GM23338 (cell line): ENCODE results near the gene PLBD2. TPM values are rescaled to one million over a fixed set of nuclear protein-coding genes. Genes with fewer than 3 reads are reported as not detected.

Experiments used
- ATAC-seq: fragments of 200-7000 bp; cut with Tn5 transposase; 3 replicates; pipeline ENCODE4 v1.9.1; 2020
- DNase-seq: peaks from one replicate; pipeline ENCODE4 v3.0.0-alpha.2; 2015; ENCODE audit warnings: low spot score
- H2AFZ ChIP-seq: fragments of 200-600 bp; sonication (generic); 2 replicates; pipeline ENCODE4 v1.8.0; 2016; ENCODE audit warnings: antibody characterized with exemption, mild to moderate bottlenecking, moderate library complexity
- H3F3A ChIP-seq: fragments of 200-600 bp; sonication (generic); replicated peaks from 2 replicates; pipeline ENCODE4 v1.8.0; 2017; ENCODE audit warnings: antibody characterized with exemption, mixed run types, low read depth
- H3K27ac ChIP-seq: fragments of 200-600 bp; sonication (generic); 2 replicates; pipeline ENCODE4 v1.6.1; 2016; ENCODE audit warnings: low read depth
- H3K27me3 ChIP-seq: fragments of 200-600 bp; sonication (generic); 2 replicates; pipeline ENCODE4 v1.8.0; 2016; ENCODE audit warnings: mild to moderate bottlenecking, mixed run types, moderate library complexity; ENCODE audit not compliant: insufficient read depth
- H3K36me3 ChIP-seq: fragments of 200-600 bp; sonication (generic); 2 replicates; pipeline ENCODE4 v1.8.0; 2016; ENCODE audit warnings: mild to moderate bottlenecking; ENCODE audit not compliant: insufficient read depth
- H3K4me1 ChIP-seq: fragments of 200-600 bp; sonication (generic); 2 replicates; pipeline ENCODE4 v1.8.0; 2016; ENCODE audit warnings: mild to moderate bottlenecking, moderate library complexity; ENCODE audit not compliant: insufficient read depth
- H3K4me2 ChIP-seq: fragments of 200-600 bp; sonication (generic); 2 replicates; pipeline ENCODE4 v1.7.1; 2017; ENCODE audit warnings: mixed run types
- H3K4me3 ChIP-seq: fragments of 200-600 bp; sonication (generic); 2 replicates; pipeline ENCODE4 v1.6.1; 2016; ENCODE audit warnings: mixed run types
- H3K79me2 ChIP-seq: fragments of 200-600 bp; sonication (generic); replicated peaks from 2 replicates; pipeline ENCODE4 v1.8.0; 2017; ENCODE audit warnings: mild to moderate bottlenecking; ENCODE audit not compliant: insufficient read depth
- H3K9me2 ChIP-seq: fragments of 200-600 bp; sonication (generic); 2 replicates; pipeline ENCODE4 v1.8.0; 2017; ENCODE audit not compliant: insufficient read depth
- H4K20me1 ChIP-seq: fragments of 200-600 bp; sonication (generic); replicated peaks from 2 replicates; pipeline ENCODE4 v1.8.0; 2017; ENCODE audit warnings: mild to moderate bottlenecking; ENCODE audit not compliant: insufficient read depth
- H3K27ac Mint-ChIP-seq: 2 replicates; pipeline ENCODE4 v1.8.0; 2020; ENCODE audit warnings: inconsistent platforms, mild to moderate bottlenecking, moderate library complexity, mixed read lengths
- H3K27me3 Mint-ChIP-seq: 3 replicates; pipeline ENCODE4 v1.8.0; 2022; ENCODE audit warnings: low read depth, mild to moderate bottlenecking, moderate library complexity, mixed read lengths, inconsistent platforms; ENCODE audit not compliant: insufficient read depth, poor library complexity
- H3K36me3 Mint-ChIP-seq: 3 replicates; pipeline ENCODE4 v1.8.0; 2021; ENCODE audit warnings: low read depth, mild to moderate bottlenecking, inconsistent platforms, moderate library complexity, mixed read lengths
- H3K4me1 Mint-ChIP-seq: 3 replicates; pipeline ENCODE4 v1.8.0; 2020; ENCODE audit warnings: mild to moderate bottlenecking, inconsistent platforms, mixed read lengths
- H3K4me3 Mint-ChIP-seq: 3 replicates; pipeline ENCODE4 v1.8.0; 2021; ENCODE audit warnings: moderate library complexity, mild to moderate bottlenecking, inconsistent platforms, mixed read lengths
- H3K9me3 Mint-ChIP-seq: 3 replicates; pipeline ENCODE4 v1.8.0; 2020; ENCODE audit warnings: moderate library complexity, mild to moderate bottlenecking, inconsistent platforms, mixed read lengths
- CTCF ChIP-seq, 2 experiments: fragments of 200-600 bp in 1 of 2; sonication (generic) in 1 of 2; conservative IDR thresholded peaks; 2 replicates each; pipeline versions ENCODE4 v1.5.1 to v1.6.1; 2016 to 2017; ENCODE audit warnings: antibody characterized with exemption in 2 of 2, low read depth in 2 of 2, mild to moderate bottlenecking in 2 of 2, moderate library complexity in 1 of 2
- ETS1 ChIP-seq: IDR thresholded peaks from 2 replicates; pipeline ENCODE4 v1.6.1; 2016; ENCODE audit warnings: antibody characterized with exemption
- EZH2 ChIP-seq: fragments of 200-600 bp; sonication (generic); IDR thresholded peaks from one replicate; pipeline ENCODE4 v1.8.0; 2017; ENCODE audit warnings: antibody characterized with exemption, mild to moderate bottlenecking, low read depth; ENCODE audit not compliant: unreplicated experiment
- EZH2phosphoT487 ChIP-seq: fragments of 200-600 bp; sonication (generic); IDR thresholded peaks from one replicate; pipeline ENCODE4 v1.8.1; 2018; ENCODE audit warnings: antibody characterized with exemption; ENCODE audit not compliant: unreplicated experiment
- JUNB ChIP-seq: IDR thresholded peaks from one replicate; pipeline ENCODE4 v1.6.1; 2016; ENCODE audit warnings: antibody characterized with exemption; ENCODE audit not compliant: unreplicated experiment
- NANOG ChIP-seq: IDR thresholded peaks from 2 replicates; pipeline ENCODE4 v1.6.1; 2016; ENCODE audit warnings: antibody characterized with exemption, borderline replicate concordance
- POLR2AphosphoS5 ChIP-seq: IDR thresholded peaks from 2 replicates; pipeline ENCODE4 v1.6.1; 2016; ENCODE audit warnings: antibody characterized with exemption, low read depth
- STAT1 ChIP-seq: IDR thresholded peaks from one replicate; pipeline ENCODE4 v1.6.1; 2016; ENCODE audit warnings: antibody characterized with exemption; ENCODE audit not compliant: unreplicated experiment
- polyA plus RNA-seq: library from polyadenylated mRNA; unstranded; fragments of >200 nt; fragmentation: Nextera tagmentation; extraction: Ambion mirVana; gene quantifications from 2 replicates; pipeline ENCODE4 v1.2.1, GENCODE V29; 2016
- total RNA-seq: library from RNA; depleted of rRNA; stranded (reverse); fragments of >200 nt; shearing (Covaris generic); gene quantifications from 2 replicates; pipeline ENCODE4 v1.2.3, GENCODE V29; 2014
- TF ChIP-seq, protein P1 (sequence below): IDR thresholded peaks from one replicate; pipeline ENCODE4 v1.6.1; 2018; ENCODE audit warnings: antibody characterized with exemption; ENCODE audit not compliant: unreplicated experiment
- TF ChIP-seq, protein P2 (sequence below): fragments of 250-450 bp; sonication (Bioruptor Pico); IDR thresholded peaks from 2 replicates; pipeline ENCODE4 v1.5.0; 2020; ENCODE audit warnings: mild to moderate bottlenecking, moderate library complexity

PLBD2 gene
- total and polyA plus RNA-seq, 2 experiments from 2014 or later: 10.2 to 37.1 TPM

- H3K27ac ChIP-seq: no peak overlapping the region
- TF ChIP-seq ETS1: no peak
- H3K4me3 ChIP-seq: no peak overlapping the region
- no peak overlapping the region for H3K4me3 Mint-ChIP-seq
- H3K4me2 ChIP-seq: no peak overlapping the region
- no peaks in the 10 kb centered on the region for H4K20me1 ChIP-seq
- peaks cover 4% of the 10 kb centered on the region for H3K27me3 Mint-ChIP-seq
- H3K9me3 Mint-ChIP-seq: no peaks in the 10 kb centered on the region
- no peak overlapping the region for H2AFZ ChIP-seq
- no peaks in the 10 kb centered on the region for H3K4me1 Mint-ChIP-seq
- H3K9me2 ChIP-seq: no peaks in the 10 kb centered on the region
- no peak overlapping the region for H3K27ac Mint-ChIP-seq
- H3K36me3 Mint-ChIP-seq: peaks cover 16% of the 10 kb centered on the region
- no peaks in the 10 kb centered on the region for H3F3A ChIP-seq
- DNase-seq: no peak
- no peaks in the 10 kb centered on the region for H3K4me1 ChIP-seq
- no peaks in the 10 kb centered on the region for H3K36me3 ChIP-seq
- H3K27me3 ChIP-seq: no peaks in the 10 kb centered on the region
- H3K79me2 ChIP-seq: no peaks in the 10 kb centered on the region
- no peak for ATAC-seq
Measured at GRCh38 chr12:113382206-113382605, 23.8 kb downstream of the PLBD2 start.

DNA sequence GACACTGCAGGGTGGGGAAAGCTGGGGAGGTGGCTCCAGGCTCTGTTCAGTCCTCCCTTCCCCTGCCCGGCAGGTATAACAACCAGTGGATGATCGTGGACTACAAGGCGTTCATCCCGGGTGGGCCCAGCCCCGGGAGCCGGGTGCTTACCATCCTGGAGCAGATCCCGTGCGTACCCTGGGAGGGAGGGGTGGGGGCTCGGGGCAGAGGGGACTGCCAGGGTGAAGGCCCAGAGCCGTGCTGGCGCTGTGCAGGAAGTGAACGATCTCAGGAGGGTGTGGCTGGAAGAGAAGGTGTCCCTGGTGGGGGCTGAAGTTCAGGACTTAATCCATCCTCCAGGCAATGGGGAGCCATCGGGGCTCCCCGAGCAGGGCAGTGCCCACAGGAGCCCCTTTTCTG is 26.4 kb downstream of the PLBD2 start:
- Histone ChIP-seq H4K20me1 (no peaks in the 10 kb centered on the region), H3K9me2 (no peaks in the 10 kb centered on the region), H3K36me3 (no peaks in the 10 kb centered on the region), H3F3A (no peaks in the 10 kb centered on the region), H2AFZ (no peak overlapping the region), H3K27me3 (no peaks in the 10 kb centered on the region), H3K79me2 (no peaks in the 10 kb centered on the region), H3K27ac (no peak overlapping the region), H3K4me1 (no peaks in the 10 kb centered on the region), H3K4me2 (no peak overlapping the region), H3K4me3 (no peak overlapping the region)
- no peak overlapping the region for H3K4me3 Mint-ChIP-seq
- H3K27me3 Mint-ChIP-seq: peaks cover 3% of the 10 kb centered on the region
- no peak overlapping the region for H3K27ac Mint-ChIP-seq
- H3K9me3 Mint-ChIP-seq: no peaks in the 10 kb centered on the region; the same call in 2 of the 3 replicates
- peaks cover 12% of the 10 kb centered on the region for H3K36me3 Mint-ChIP-seq
- ATAC-seq (no peak), DNase-seq (no peak)
- H3K4me1 Mint-ChIP-seq: no peaks in the 10 kb centered on the region
- TF ChIP-seq EZH2 (no peak), NANOG (no peak), JUNB (no peak), EZH2phosphoT487 (no peak), POLR2AphosphoS5 (no peak), STAT1 (no peak), CTCF (conservative IDR thresholded peaks at IDR 0.05; ENCODE audit: low read depth in 2 of 2) (no peak)
- TF ChIP-seq, protein P1, sequence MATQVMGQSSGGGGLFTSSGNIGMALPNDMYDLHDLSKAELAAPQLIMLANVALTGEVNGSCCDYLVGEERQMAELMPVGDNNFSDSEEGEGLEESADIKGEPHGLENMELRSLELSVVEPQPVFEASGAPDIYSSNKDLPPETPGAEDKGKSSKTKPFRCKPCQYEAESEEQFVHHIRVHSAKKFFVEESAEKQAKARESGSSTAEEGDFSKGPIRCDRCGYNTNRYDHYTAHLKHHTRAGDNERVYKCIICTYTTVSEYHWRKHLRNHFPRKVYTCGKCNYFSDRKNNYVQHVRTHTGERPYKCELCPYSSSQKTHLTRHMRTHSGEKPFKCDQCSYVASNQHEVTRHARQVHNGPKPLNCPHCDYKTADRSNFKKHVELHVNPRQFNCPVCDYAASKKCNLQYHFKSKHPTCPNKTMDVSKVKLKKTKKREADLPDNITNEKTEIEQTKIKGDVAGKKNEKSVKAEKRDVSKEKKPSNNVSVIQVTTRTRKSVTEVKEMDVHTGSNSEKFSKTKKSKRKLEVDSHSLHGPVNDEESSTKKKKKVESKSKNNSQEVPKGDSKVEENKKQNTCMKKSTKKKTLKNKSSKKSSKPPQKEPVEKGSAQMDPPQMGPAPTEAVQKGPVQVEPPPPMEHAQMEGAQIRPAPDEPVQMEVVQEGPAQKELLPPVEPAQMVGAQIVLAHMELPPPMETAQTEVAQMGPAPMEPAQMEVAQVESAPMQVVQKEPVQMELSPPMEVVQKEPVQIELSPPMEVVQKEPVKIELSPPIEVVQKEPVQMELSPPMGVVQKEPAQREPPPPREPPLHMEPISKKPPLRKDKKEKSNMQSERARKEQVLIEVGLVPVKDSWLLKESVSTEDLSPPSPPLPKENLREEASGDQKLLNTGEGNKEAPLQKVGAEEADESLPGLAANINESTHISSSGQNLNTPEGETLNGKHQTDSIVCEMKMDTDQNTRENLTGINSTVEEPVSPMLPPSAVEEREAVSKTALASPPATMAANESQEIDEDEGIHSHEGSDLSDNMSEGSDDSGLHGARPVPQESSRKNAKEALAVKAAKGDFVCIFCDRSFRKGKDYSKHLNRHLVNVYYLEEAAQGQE: no peak
- TF ChIP-seq, protein P2, sequence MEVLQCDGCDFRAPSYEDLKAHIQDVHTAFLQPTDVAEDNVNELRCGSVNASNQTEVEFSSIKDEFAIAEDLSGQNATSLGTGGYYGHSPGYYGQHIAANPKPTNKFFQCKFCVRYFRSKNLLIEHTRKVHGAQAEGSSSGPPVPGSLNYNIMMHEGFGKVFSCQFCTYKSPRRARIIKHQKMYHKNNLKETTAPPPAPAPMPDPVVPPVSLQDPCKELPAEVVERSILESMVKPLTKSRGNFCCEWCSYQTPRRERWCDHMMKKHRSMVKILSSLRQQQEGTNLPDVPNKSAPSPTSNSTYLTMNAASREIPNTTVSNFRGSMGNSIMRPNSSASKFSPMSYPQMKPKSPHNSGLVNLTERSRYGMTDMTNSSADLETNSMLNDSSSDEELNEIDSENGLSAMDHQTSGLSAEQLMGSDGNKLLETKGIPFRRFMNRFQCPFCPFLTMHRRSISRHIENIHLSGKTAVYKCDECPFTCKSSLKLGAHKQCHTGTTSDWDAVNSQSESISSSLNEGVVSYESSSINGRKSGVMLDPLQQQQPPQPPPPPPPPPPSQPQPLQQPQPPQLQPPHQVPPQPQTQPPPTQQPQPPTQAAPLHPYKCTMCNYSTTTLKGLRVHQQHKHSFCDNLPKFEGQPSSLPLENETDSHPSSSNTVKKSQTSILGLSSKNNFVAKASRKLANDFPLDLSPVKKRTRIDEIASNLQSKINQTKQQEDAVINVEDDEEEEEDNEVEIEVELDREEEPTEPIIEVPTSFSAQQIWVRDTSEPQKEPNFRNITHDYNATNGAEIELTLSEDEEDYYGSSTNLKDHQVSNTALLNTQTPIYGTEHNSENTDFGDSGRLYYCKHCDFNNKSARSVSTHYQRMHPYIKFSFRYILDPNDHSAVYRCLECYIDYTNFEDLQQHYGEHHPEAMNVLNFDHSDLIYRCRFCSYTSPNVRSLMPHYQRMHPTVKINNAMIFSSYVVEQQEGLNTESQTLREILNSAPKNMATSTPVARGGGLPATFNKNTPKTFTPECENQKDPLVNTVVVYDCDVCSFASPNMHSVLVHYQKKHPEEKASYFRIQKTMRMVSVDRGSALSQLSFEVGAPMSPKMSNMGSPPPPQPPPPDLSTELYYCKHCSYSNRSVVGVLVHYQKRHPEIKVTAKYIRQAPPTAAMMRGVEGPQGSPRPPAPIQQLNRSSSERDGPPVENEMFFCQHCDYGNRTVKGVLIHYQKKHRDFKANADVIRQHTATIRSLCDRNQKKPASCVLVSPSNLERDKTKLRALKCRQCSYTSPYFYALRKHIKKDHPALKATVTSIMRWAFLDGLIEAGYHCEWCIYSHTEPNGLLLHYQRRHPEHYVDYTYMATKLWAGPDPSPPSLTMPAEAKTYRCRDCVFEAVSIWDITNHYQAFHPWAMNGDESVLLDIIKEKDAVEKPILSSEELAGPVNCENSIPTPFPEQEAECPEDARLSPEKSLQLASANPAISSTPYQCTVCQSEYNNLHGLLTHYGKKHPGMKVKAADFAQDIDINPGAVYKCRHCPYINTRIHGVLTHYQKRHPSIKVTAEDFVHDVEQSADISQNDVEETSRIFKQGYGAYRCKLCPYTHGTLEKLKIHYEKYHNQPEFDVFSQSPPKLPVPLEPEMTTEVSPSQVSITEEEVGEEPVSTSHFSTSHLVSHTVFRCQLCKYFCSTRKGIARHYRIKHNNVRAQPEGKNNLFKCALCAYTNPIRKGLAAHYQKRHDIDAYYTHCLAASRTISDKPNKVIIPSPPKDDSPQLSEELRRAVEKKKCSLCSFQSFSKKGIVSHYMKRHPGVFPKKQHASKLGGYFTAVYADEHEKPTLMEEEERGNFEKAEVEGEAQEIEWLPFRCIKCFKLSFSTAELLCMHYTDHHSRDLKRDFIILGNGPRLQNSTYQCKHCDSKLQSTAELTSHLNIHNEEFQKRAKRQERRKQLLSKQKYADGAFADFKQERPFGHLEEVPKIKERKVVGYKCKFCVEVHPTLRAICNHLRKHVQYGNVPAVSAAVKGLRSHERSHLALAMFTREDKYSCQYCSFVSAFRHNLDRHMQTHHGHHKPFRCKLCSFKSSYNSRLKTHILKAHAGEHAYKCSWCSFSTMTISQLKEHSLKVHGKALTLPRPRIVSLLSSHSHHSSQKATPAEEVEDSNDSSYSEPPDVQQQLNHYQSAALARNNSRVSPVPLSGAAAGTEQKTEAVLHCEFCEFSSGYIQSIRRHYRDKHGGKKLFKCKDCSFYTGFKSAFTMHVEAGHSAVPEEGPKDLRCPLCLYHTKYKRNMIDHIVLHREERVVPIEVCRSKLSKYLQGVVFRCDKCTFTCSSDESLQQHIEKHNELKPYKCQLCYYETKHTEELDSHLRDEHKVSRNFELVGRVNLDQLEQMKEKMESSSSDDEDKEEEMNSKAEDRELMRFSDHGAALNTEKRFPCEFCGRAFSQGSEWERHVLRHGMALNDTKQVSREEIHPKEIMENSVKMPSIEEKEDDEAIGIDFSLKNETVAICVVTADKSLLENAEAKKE (CRISPR knock-in tag): no peak
